Endodermal cell (in vitro differentiated cells): ENCODE data around the gene ZIC2. TPM values are rescaled to one million over a fixed set of nuclear protein-coding genes. Genes with fewer than 3 reads are reported as not detected.
A peak's percentile ranks its signal among the peaks of the same experiment; 100 is the strongest.

ENCODE experiments used
- DNase-seq: peaks from one replicate; pipeline ENCODE4 v3.0.0-alpha.2; 2017
- H3K27ac ChIP-seq: 2 replicates; pipeline ENCODE4 v1.5.1; 2013; ENCODE audit warnings: mild to moderate bottlenecking, low read depth, low read length, moderate library complexity
- H3K27me3 ChIP-seq: 2 replicates; pipeline ENCODE4 v1.6.1; 2013; ENCODE audit warnings: mild to moderate bottlenecking, low read length, moderate library complexity; ENCODE audit not compliant: insufficient read depth, control insufficient read depth, poor library complexity, severe bottlenecking
- H3K36me3 ChIP-seq: 2 replicates; pipeline ENCODE4 v1.7.0; 2013; ENCODE audit warnings: mild to moderate bottlenecking, low read length, moderate library complexity; ENCODE audit not compliant: control insufficient read depth, insufficient read depth
- H3K4me1 ChIP-seq: one replicate; pipeline ENCODE4 v1.7.0; 2013; ENCODE audit warnings: low read length; ENCODE audit not compliant: control insufficient read depth, insufficient read depth
- H3K4me3 ChIP-seq: 2 replicates; pipeline ENCODE4 v1.5.1; 2013; ENCODE audit warnings: mild to moderate bottlenecking, low read length, moderate library complexity
- H3K9ac ChIP-seq: 2 replicates; pipeline ENCODE4 v1.6.1; 2013; ENCODE audit warnings: mild to moderate bottlenecking, low read length, moderate library complexity; ENCODE audit not compliant: poor library complexity, severe bottlenecking; ENCODE audit errors: extremely low read depth
- H3K9me3 ChIP-seq: 2 replicates; pipeline ENCODE4 v1.6.1; 2013; ENCODE audit warnings: mild to moderate bottlenecking, low read length, moderate library complexity; ENCODE audit not compliant: control insufficient read depth
- H3K27ac Mint-ChIP-seq: 2 replicates; pipeline ENCODE4 v1.8.0; 2020; ENCODE audit warnings: mixed read lengths
- H3K27me3 Mint-ChIP-seq: 2 replicates; pipeline ENCODE4 v1.8.0; 2021; ENCODE audit warnings: mild to moderate bottlenecking, mixed read lengths; ENCODE audit not compliant: insufficient read depth
- H3K36me3 Mint-ChIP-seq: 2 replicates; pipeline ENCODE4 v1.8.0; 2020; ENCODE audit warnings: low read depth, mixed read lengths
- H3K4me1 Mint-ChIP-seq: 2 replicates; pipeline ENCODE4 v1.8.0; 2020; ENCODE audit warnings: mixed read lengths
- H3K4me3 Mint-ChIP-seq: 2 replicates; pipeline ENCODE4 v1.8.0; 2020; ENCODE audit warnings: mild to moderate bottlenecking, moderate library complexity, mixed read lengths
- H3K9me3 Mint-ChIP-seq: 2 replicates; pipeline ENCODE4 v1.8.0; 2020; ENCODE audit warnings: mild to moderate bottlenecking, mixed read lengths
- WGBS, 2 experiments: methylation state at CpG; one replicate each; pipeline versions ENCODE4 v1.1.5 to v1.1.7; 2013; ENCODE audit warnings: missing lambda C conversion rate in 2 of 2, mixed read lengths in 1 of 2; ENCODE audit not compliant: insufficient coverage in 1 of 2, insufficient read length in 1 of 2; 5-methylcytosine and 5-hydroxymethylcytosine counted together
- total RNA-seq, 2 donors: library from RNA; stranded (reverse); fragmentation: NEBNext Ultra II Directional in 1 of 2; extraction: Animal tissue kit (Norgen Biotek cat#: 25700) in 1 of 2; gene quantifications; 2 replicates in 1 of 2; 3 replicates in 1 of 2; pipeline ENCODE4 v1.2.1, GENCODE V29; 2021
- TF ChIP-seq, protein P1 (sequence below): fragments of 200-600 bp; sonication (generic); conservative IDR thresholded peaks from 2 replicates; pipeline ENCODE4 v1.5.0; 2021; ENCODE audit warnings: antibody characterized with exemption, mild to moderate bottlenecking

ZIC2 gene
- total RNA-seq, 2 donors from 2014 or later = 182 to 301 TPM

DNA sequence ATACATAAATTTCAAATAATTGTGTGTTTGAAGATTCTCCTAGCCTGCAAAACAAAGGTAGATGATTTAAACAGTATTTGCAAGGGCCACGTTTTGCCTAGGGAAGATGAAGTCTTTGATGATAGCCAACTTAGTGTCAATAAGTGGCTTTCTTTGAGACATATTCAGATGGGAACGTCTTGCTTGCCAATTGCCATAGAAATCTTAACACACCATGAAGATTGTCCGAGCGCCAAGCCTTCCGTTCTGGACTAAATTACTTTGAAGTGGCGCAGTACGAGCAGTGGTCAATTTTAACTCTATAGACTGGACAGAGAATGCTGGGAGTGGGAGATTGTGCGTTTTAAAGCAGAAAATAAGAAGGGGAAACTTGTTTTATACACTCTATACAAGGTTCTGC, 19.9 kb upstream of the ZIC2 start:
- peaks cover 59% of the 10 kb centered on the region for H3K27me3 Mint-ChIP-seq
- no peak overlapping the region for H3K4me3 ChIP-seq
- no peak overlapping the region for H3K4me3 Mint-ChIP-seq
- TF ChIP-seq, protein P1, sequence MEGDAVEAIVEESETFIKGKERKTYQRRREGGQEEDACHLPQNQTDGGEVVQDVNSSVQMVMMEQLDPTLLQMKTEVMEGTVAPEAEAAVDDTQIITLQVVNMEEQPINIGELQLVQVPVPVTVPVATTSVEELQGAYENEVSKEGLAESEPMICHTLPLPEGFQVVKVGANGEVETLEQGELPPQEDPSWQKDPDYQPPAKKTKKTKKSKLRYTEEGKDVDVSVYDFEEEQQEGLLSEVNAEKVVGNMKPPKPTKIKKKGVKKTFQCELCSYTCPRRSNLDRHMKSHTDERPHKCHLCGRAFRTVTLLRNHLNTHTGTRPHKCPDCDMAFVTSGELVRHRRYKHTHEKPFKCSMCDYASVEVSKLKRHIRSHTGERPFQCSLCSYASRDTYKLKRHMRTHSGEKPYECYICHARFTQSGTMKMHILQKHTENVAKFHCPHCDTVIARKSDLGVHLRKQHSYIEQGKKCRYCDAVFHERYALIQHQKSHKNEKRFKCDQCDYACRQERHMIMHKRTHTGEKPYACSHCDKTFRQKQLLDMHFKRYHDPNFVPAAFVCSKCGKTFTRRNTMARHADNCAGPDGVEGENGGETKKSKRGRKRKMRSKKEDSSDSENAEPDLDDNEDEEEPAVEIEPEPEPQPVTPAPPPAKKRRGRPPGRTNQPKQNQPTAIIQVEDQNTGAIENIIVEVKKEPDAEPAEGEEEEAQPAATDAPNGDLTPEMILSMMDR = no peak
- peaks cover 16% of the 10 kb centered on the region for H3K36me3 Mint-ChIP-seq
- H3K27me3 ChIP-seq = peaks cover 57% of the 10 kb centered on the region
- no peaks in the 10 kb centered on the region for H3K9me3 Mint-ChIP-seq
- H3K27ac Mint-ChIP-seq = no peak overlapping the region
- peak overlapping the region; percentile 91 for H3K27ac ChIP-seq
- peaks cover 3% of the 10 kb centered on the region for H3K4me1 ChIP-seq
- DNase-seq = no peak
- no peaks in the 10 kb centered on the region for H3K9me3 ChIP-seq
- peaks cover 18% of the 10 kb centered on the region for H3K36me3 ChIP-seq
- peaks cover 51% of the 10 kb centered on the region for H3K4me1 Mint-ChIP-seq
- no peak overlapping the region for H3K9ac ChIP-seq
- WGBS, 2 experiments = 72 to 76% methylated on average over 4 to 8 of the region's 8 CpGs

DNA sequence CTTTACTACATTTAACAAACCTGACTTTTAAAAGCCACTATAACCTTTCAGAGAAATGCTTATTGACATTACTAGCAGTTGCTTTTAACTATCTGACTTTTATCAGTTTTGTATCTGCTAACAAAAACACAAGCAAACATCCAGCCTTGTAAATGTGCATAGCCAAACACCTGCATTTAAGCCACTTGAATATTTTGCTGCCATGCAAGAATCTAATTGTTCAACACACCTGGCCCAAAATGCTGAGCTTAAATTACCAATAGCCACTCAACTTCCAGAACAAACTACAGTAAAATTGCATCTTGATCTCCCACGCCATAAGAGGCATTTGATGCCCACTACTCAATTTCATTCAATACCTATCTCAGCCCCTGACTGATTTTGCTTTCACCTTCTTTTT, 19.3 kb upstream of the ZIC2 start:
- 79 to 100% methylated on average over 1 of the region's 1 CpG for WGBS, 2 experiments
- Mint-ChIP-seq H3K27ac (no peak overlapping the region), H3K27me3 (peaks cover 56% of the 10 kb centered on the region), H3K9me3 (no peaks in the 10 kb centered on the region), H3K4me1 (peaks cover 55% of the 10 kb centered on the region), H3K36me3 (peaks cover 16% of the 10 kb centered on the region), H3K4me3 (no peak overlapping the region)
- TF ChIP-seq, protein P1 = no peak
- Histone ChIP-seq H3K9ac (no peak overlapping the region), H3K27ac (peak overlapping the region; percentile 91), H3K36me3 (peaks cover 21% of the 10 kb centered on the region), H3K4me3 (no peak overlapping the region), H3K9me3 (no peaks in the 10 kb centered on the region), H3K4me1 (peaks cover 8% of the 10 kb centered on the region), H3K27me3 (peaks cover 51% of the 10 kb centered on the region)
- DNase-seq = no peak

DNA sequence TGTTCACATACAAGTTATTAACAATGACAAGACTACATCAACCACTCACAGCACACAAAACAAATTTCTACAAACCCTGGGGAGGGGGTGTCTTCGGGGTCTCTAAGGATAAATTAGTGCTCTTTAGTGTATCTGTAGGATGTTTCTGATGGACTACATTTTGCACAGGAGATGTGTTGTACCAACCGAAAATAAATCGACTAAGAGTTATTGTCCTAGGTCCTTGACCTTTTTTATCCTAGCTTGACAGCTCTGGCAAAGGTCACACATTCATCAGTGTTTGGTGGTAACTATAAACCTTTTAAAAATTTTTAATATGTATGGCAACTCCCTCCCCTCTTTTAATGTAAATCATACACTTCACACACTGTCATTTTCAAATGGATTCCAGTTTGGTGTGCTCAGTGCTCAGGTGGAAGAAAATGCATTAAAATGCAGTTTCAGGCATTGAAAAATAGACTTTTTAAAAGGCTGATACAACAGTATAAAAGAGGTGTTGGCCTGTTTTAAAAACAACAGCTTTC, 17.7 kb upstream of the ZIC2 start:
- peaks cover 24% of the 10 kb centered on the region for H3K36me3 ChIP-seq
- no peak overlapping the region for H3K27ac Mint-ChIP-seq
- H3K4me1 ChIP-seq = peaks cover 8% of the 10 kb centered on the region
- peaks cover 36% of the 10 kb centered on the region for H3K27me3 ChIP-seq
- no peaks in the 10 kb centered on the region for H3K9me3 Mint-ChIP-seq
- H3K9me3 ChIP-seq = no peaks in the 10 kb centered on the region
- peaks cover 16% of the 10 kb centered on the region for H3K36me3 Mint-ChIP-seq
- no peak overlapping the region for H3K27ac ChIP-seq
- H3K4me3 Mint-ChIP-seq = no peak overlapping the region
- no peak overlapping the region for H3K9ac ChIP-seq
- WGBS, 2 experiments = 90 to 94% methylated on average over 2 to 3 of the region's 3 CpGs
- no peak for DNase-seq
- H3K4me3 ChIP-seq = no peak overlapping the region
- H3K27me3 Mint-ChIP-seq = peaks cover 47% of the 10 kb centered on the region
- H3K4me1 Mint-ChIP-seq = peaks cover 47% of the 10 kb centered on the region
- TF ChIP-seq, protein P1 = no peak
